ENCODE measurements around the gene DUSP14. TPM values are rescaled to one million over a fixed set of nuclear protein-coding genes. Genes with fewer than 3 reads are reported as not detected.

Gene DUSP14
- total RNA-seq, 3 donors from 2014 or later: 18.7 to 32.8 (median 24.6) TPM

DNA sequence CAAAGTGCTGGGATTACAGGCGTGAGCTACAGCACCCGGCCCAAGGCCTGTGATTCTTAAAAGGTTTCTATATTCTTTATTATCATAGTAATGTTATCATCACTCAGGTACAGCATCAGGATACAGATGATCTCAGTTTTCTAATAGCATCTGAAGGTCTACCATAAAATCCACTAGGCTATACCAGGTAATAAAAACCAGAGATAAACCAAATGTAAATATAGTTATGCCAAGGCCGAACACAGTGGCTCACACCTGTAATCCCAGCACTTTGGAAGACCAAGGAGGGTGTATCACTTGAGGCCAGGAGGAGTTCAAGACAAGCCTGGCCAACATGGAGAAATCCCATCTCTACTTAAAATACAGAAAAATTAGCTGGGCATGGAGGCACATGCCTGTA, 65.7 kb downstream of the DUSP14 start:
- no peak for TF ChIP-seq POLR2A (IDR thresholded peaks at IDR 0.05)
- no peak for TF ChIP-seq POLR2AphosphoS5 (IDR thresholded peaks at IDR 0.05)
- TF ChIP-seq, protein P1, sequence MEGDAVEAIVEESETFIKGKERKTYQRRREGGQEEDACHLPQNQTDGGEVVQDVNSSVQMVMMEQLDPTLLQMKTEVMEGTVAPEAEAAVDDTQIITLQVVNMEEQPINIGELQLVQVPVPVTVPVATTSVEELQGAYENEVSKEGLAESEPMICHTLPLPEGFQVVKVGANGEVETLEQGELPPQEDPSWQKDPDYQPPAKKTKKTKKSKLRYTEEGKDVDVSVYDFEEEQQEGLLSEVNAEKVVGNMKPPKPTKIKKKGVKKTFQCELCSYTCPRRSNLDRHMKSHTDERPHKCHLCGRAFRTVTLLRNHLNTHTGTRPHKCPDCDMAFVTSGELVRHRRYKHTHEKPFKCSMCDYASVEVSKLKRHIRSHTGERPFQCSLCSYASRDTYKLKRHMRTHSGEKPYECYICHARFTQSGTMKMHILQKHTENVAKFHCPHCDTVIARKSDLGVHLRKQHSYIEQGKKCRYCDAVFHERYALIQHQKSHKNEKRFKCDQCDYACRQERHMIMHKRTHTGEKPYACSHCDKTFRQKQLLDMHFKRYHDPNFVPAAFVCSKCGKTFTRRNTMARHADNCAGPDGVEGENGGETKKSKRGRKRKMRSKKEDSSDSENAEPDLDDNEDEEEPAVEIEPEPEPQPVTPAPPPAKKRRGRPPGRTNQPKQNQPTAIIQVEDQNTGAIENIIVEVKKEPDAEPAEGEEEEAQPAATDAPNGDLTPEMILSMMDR (IDR thresholded peaks at IDR 0.05): no peak
- Histone ChIP-seq H3K27me3 (no peaks in the 10 kb centered on the region), H3K4me3 (no peak overlapping the region), H3K9me3 (no peaks in the 10 kb centered on the region), H3K4me1 (no peaks in the 10 kb centered on the region), H3K27ac (no peak overlapping the region), H3K36me3 (peaks cover 8% of the 10 kb centered on the region)
- intact Hi-C loops (cut with DNase I; ENCODE audit: low total_unique reads): no loop called here
- DNase-seq (ENCODE audit: low spot score in 2 of 2): no peak

DNA sequence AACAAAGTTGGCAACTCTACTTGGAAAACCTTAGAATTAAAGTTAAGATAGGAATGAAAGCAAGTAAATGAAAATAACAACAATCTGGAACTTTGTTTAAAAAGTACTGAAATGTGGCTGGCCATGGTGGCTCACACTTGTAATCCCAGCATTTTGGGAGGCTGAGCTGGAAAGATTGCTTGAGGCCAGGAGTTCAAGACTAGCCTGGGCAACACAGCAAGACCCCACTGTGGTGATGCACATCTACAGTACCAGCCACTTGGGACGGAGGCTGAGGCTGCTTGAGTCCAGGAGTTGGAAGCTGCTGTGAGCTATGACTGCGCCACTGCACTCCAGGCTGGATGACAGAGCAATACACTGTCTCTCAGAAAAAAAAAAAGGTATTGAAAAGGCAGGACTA, 67.8 kb downstream of the DUSP14 start:
- Histone ChIP-seq H3K36me3 (peaks cover 8% of the 10 kb centered on the region), H3K9me3 (no peaks in the 10 kb centered on the region), H3K4me3 (no peak overlapping the region), H3K4me1 (no peaks in the 10 kb centered on the region), H3K27ac (no peak overlapping the region), H3K27me3 (no peaks in the 10 kb centered on the region)
- intact Hi-C loops (cut with DNase I; ENCODE audit: low total_unique reads): no loop called here
- no peak for TF ChIP-seq POLR2A (IDR thresholded peaks at IDR 0.05)
- TF ChIP-seq, protein P1 (IDR thresholded peaks at IDR 0.05): no peak
- no peak for TF ChIP-seq POLR2AphosphoS5 (IDR thresholded peaks at IDR 0.05)
- no peak for DNase-seq (ENCODE audit: low spot score in 2 of 2)

DNA sequence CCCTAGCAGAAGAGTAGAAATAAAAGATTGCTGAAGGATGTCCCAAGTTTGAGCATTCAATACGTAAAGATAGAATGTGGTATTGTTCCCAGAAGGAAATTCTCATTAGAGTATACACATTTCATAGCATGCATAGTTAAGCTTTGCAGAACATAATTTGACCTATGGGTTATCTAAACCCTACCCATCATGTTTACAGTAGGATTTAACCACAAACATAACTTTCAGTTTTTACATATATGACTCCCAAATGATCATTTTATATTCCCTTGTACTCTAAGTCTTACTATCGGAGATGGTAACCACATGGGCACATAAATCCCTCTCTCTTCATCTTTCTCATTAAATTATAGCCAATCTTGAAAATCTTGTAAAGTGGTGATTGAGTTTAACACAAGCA, 68.6 kb downstream of the DUSP14 start:
- Histone ChIP-seq H3K4me3 (no peak overlapping the region), H3K27ac (no peak overlapping the region), H3K27me3 (no peaks in the 10 kb centered on the region), H3K4me1 (no peaks in the 10 kb centered on the region), H3K36me3 (peaks cover 8% of the 10 kb centered on the region), H3K9me3 (no peaks in the 10 kb centered on the region)
- DNase-seq (ENCODE audit: low spot score in 2 of 2): no peak
- TF ChIP-seq POLR2AphosphoS5 (IDR thresholded peaks at IDR 0.05) (no peak), POLR2A (IDR thresholded peaks at IDR 0.05) (no peak)
- TF ChIP-seq, protein P1 (IDR thresholded peaks at IDR 0.05): no peak
- intact Hi-C loops (cut with DNase I; ENCODE audit: low total_unique reads): no loop called here

DNA sequence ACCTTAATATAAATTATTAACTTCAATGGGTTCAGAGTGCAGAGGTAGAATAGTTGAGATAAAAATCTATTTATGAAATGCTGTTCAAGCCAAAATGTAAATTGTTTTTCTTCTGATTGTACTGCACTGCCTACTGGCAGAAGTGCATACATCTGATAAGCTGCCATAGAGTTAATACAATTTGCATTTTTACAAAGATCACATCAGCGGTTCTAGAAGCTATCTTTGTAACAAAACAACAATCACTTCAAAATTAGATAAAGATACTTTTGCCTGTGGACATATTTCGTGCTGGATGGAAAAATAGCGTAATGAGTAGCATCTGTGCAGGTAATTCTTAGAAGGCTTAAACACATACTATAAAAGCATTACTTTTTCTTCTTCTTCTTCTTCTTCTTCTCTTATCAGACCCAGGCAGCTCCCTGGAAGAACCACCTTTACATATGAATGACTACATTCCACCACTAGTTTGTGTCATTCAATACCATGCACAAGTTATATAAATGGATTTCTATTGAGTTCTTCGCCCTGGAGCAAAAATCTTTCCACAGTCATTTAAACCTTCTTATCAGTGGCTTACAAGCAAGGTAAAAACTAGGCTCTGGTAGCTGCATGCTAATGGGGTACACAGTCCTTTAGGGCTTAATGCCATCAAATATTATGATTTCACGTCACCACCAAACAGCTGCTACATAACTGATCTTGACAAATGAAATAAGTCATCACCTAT, 72.5 kb downstream of the DUSP14 start:
- H3K9me3 ChIP-seq: no peaks in the 10 kb centered on the region
- no peak overlapping the region for H3K27ac ChIP-seq
- intact Hi-C loops (cut with DNase I; ENCODE audit: low total_unique reads): no loop called here
- no peak for TF ChIP-seq POLR2AphosphoS5 (IDR thresholded peaks at IDR 0.05)
- no peak for TF ChIP-seq POLR2A (IDR thresholded peaks at IDR 0.05)
- TF ChIP-seq, protein P1 (IDR thresholded peaks at IDR 0.05): no peak
- DNase-seq (ENCODE audit: low spot score in 2 of 2): no peak
- H3K27me3 ChIP-seq: no peaks in the 10 kb centered on the region
- peaks cover 15% of the 10 kb centered on the region for H3K36me3 ChIP-seq
- no peaks in the 10 kb centered on the region for H3K4me1 ChIP-seq
- H3K4me3 ChIP-seq: no peak overlapping the region

Other genes starting within 250 kb of the DUSP14 start
- not detected for gene C17orf78, start 113.9 kb upstream of the DUSP14 start, total RNA-seq
- gene ACACA, start 83.1 kb upstream of the DUSP14 start, total RNA-seq: 10 to 100 TPM; 32.8 to 46.5 (median 36.1) TPM
- 10 to 100 TPM; 14.7 to 36.1 (median 26.3) TPM for gene TADA2A, start 83.0 kb upstream of the DUSP14 start, total RNA-seq
- 10 to 100 TPM; 20.2 to 38.2 (median 34.4) TPM for gene SYNRG, start 119.5 kb downstream of the DUSP14 start, total RNA-seq
- gene DDX52, start 153.6 kb downstream of the DUSP14 start, total RNA-seq: 10 to 100 TPM; 15.8 to 29.3 (median 20.0) TPM